NCI-H128 (cell line): ENCODE data around the gene PROCR.
"Not testable (repeated sequence)": the region's sequence is repeated elsewhere in the genome, so short reads cannot be mapped to it uniquely, and the experiment has no call there.

Experiments
- DNase-seq: peaks from one replicate; lab custom pipeline; 2025; ENCODE audit not compliant: unreplicated experiment; lab: John Stamatoyannopoulos, UW

PROCR gene

DNA sequence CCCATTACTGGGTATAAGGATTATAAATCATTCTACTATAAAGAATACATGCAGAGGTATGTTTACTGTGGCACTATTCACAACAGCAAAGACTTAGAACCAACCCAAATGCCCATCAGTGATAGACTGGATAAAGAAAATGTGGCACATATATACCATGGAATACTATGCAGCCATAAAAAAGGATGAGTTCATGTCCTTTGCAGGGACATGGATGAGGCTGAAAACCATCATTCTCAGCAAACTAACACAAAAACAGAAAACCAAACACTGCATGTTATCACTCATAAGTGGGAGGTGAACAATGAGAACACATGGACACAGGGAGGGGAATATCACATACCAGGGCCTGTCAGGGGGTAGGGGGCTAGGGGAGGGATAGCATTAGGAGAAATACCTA, 7.3 kb upstream of the PROCR start:
- not testable (repeated sequence) for DNase-seq

DNA sequence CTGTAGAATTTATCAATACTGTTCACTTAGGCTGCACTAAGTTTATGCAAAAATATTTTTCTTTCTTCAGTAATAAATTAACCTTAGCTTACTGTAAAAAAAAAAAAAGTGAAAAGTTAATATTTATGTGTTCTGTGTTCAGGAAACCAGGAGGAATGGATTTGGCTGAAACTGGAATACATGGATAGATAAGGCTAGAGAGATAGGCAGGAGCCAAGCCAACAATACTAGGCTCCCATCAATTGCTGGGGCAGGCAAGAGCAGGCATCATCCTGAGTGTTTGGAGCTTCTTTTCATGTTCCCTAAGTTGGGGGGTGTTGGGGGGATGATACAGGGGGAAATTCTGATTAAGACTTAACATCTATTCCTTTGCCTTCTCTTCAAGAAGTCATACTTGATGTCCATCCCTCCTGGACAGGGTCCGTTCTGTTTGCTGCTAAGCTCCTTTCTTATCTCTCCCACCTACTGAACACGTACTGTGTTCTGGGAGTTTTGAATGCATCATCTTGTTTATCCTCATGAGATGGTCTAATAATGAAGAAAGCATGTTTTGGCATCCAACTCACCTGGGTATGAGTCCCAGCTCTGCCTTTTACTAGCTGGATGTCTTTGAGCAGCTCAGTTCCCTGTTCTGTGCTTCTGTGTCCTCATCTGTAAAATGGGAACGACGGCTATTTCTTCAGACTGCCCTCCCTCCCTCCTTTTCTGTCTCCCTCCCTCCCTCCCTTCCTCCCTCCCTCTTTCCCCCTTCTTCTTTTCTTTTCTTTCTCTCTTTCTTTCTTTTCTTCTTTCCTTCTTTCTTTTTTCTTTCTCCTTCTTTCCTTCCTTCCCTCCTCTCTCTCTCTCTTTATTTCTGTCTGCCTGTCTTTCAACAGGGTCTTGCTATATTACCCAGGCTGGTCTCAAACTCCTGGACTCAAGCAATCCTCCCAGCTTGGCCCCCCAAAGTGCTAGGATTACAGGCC, 6.4 kb upstream of the PROCR start:
- no peak for DNase-seq

DNA sequence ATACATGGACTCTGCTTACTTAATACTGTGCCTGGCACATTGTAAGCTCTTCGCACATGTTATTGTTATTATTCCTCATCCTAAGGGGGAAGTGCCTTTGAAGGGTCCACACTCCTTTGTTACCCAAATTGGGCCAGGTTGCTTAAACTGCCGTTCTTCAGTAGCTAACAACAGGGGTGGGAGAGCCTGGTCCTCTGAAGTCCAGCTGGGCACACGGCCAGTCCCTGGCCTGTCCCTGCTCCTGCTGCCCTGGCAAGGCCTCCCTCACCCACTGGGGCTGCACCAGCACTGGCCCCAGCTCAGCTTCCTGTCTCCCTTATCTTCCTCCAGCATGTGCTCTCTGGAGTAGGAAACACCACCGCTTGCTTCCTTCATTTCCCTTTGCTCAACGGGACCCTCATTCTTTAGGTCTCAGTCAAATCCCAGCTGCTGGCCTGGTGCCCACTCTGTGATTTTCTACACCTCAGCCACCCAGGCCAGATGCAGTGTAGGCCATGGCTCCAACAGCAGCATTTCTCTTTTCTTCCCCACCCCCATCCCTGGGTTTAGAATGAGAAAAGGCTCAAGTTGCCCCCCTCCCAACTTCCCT, 5.5 kb upstream of the PROCR start:
- no peak for DNase-seq

DNA sequence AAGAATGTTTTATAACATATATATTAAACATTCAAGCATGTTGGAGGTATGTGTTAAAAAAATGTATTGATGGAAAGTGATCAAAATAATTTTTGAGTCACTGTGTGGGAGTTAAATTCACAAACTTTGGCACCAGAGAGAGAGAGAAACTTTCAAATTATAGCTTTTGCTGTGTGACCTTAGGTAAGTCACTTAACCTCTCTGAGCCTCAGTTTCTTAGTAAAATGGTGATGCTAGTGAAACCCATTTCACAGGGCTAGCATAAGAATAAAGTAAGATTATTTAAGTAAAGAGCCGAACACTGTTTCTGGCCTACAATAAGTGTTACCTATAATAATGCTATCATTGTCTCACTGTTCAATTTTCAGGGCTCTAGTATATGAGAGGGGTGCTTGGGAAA, 4.1 kb upstream of the PROCR start:
- no peak for DNase-seq

DNA sequence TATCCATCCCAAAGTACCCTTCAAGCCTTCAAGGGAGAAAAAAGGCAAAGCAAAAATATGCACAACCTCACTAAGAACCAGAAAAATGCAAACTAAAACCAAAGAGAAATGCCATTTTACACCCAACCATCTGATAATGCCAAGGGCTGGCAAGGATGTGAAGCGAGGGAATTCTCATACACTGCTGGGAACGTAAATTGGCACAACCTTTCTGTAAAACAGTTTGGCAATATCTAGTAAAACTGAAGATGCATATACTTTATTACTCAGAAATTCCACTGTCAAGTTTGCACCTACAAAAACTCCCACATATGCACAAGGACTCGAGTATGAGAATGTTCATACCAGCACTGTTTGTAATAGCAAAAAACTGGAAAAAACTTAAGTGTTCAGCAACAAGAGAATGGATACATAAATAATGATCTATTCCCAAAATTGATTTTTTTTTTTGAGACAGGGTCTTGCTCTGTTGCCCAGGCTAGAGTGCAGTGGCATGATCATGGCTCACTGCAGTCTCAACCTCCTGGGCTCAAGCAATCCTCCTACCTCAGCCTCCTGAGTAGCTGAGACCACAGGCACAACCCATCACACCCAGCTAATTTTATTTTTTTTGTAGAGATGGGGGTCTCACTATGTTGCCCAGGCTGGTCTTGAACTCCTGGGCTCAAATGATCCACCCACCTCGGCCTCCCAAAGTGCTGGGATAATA, 3.0 kb upstream of the PROCR start:
- DNase-seq: not testable (repeated sequence)

DNA sequence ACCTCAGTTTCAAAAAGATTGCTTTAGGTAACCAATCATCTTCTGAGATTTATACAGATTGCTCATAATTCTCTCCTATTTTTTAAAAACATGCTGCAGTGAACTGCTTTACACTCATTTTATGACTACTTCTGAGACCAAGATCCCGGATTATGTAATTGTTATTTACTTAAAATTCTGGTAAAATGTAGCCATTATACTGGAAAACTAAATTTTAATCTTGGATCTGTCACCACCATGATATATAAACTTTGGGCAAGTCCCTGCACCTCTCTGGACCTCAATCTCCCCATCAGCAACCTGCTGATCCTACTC, 477 bp upstream of the PROCR start:
- no peak for DNase-seq

DNA sequence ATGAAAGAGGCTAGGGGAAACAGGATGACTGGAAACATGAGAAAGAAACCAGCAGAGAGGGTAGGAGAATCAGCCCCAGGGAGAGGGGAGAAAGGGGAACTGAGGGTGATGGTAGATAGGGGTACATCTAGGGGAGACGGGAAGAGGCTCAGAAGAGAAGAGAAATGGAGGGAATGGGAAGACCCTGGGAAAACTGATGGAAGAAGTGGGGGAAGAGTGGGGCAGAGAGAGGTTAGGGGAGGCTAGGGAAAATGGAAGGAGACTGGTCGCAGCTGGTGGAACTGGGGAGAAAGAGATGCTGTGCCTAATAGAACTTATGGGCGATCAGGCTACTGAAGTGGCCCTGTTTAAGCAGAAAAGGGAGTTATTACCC, 548 bp downstream of the PROCR start:
- no peak for DNase-seq

DNA sequence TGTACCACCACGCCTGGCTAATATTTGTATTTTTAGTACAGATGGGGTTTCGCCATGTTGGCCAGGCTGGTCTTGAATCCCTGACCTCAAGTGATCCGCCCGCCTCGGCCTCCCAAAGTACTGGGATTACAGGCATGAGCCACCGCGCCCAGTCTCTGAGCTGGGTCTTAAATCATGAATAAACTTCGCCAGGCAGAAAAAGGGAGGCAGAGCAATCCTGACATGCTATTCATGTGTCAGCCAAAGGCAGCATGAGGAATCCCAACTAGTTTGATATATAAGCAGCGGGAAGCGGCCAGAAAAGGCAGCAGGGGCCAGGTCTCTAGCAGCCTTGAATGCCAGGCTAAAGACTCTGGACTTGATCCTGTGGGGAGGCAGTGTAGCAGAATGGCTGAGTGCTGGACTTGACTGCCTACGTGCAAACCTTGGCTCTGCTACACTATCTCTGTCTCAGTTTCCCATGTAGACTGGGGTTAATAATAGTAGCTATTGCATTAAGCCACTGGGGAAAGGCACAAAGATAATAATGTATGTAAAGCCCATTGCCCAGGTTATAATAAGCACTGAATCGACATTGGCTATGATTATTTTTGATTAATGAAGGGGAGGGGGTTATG, 1.8 kb downstream of the PROCR start:
- DNase-seq: no peak

DNA sequence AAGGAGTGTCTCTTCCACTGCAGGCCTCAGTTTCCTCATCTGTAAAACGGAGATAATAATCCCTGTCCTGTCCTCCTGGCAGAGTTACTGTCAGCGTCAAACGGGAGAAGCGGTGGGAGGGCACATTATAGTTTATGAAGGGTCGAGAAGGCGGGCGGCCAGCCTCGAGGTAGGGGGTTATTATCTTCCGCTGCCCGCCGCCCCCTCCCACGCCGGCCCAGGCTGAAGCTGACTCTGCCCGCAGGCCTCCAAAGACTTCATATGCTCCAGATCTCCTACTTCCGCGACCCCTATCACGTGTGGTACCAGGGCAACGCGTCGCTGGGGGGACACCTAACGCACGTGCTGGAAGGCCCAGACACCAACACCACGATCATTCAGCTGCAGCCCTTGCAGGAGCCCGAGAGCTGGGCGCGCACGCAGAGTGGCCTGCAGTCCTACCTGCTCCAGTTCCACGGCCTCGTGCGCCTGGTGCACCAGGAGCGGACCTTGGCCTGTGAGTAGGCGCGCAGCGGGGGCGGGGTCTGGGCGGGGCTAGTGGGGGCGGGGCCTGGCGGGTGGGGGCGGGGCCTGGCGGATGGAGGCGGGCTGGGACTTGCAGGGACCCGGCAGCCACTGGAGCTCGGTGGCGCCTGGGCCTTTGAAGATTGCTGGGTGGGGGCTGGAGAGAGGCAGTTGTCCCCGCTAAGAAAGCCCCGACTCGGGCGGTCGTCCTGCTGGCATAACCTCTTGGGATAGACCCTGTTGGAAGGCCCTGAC, 2.8 kb downstream of the PROCR start:
- DNase-seq: no peak

DNA sequence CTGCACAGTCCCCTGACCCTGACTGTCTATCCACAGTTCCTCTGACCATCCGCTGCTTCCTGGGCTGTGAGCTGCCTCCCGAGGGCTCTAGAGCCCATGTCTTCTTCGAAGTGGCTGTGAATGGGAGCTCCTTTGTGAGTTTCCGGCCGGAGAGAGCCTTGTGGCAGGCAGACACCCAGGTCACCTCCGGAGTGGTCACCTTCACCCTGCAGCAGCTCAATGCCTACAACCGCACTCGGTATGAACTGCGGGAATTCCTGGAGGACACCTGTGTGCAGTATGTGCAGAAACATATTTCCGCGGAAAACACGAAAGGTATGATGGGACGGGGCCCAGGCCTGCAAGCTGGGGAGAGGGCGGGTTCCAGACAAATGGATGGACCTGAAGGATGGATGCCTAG, 4.3 kb downstream of the PROCR start:
- DNase-seq: no peak

DNA sequence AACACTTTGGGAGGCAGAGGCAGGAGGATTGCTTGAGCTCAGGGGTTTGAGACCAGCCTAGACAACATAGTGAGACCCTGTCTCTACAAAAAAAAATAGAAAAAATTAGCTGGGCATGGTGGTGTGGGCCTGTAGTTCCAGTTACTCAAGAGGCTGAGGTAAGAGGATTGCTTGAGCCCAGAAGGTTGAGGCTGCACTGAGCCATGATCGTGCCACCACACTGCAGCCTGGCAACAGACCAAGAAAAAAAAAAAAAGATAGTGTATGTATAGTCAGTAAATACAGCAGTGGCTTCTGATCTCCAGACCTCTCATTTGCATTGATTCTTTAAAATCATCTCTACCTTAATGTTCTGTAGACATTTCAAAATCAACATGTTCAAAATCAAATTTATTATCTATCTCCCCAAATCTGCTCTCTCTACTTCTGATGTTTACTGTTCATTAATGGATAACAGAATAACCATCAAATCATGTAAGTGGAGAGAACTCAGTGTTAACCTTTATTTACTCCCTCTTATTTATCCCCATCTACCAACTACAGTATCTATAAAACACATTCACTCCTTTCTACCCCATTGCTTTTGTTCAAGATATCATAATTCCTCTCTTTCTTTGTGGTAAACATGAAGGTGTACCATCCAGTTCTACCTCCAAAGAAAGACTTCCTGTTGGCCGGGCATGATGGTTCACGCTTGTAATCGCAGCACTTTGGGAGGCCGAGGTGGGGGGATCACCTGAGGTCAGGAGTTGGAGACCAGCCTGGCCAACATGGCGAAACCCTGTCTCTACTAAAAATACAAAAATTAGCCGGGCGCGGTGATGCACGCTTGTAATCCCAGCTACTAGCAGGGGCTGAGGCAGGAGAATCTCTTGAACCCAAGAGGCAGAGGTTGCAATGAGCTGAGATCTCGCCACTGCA, 7.7 kb downstream of the PROCR start:
- DNase-seq: no peak

DNA sequence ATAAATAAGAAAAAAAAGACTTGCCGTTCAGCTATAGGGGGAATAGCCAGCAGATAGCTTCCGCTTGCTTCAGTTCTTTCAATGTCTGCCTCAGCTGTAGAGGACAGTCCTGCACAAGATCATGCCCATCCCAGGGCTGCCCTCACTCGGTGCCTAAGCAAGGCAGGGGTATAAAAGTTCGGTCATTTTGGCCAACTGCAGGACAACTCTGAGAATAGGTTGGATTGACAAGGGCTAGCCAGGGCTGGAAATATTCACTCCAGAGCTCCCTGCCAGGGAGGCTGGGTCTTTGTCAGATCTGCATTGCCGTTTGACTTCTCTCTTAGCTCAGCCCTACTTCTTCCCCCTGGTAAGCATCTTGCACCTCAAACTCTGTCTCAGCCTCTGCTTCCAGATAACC, 8.4 kb downstream of the PROCR start:
- DNase-seq: no peak

DNA sequence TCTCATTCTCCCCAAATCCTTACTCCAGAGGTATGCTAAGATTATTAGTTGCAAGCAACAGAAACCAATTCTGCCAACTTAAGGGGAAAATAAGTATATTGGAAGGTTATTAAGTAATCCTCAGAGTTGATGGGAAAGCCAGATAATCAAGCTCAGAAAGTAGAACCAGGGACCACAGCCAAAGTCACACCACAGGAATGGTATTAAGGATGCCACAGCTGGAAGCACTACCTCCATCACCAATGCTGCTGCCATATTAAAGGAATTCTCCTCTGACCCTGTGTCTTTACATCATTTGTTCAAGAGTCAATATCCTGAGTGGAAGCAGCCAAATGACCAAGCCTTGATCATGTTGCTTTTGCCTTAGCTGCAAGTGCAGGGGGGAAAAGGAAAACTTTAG, 9.9 kb downstream of the PROCR start:
- no peak for DNase-seq

DNA sequence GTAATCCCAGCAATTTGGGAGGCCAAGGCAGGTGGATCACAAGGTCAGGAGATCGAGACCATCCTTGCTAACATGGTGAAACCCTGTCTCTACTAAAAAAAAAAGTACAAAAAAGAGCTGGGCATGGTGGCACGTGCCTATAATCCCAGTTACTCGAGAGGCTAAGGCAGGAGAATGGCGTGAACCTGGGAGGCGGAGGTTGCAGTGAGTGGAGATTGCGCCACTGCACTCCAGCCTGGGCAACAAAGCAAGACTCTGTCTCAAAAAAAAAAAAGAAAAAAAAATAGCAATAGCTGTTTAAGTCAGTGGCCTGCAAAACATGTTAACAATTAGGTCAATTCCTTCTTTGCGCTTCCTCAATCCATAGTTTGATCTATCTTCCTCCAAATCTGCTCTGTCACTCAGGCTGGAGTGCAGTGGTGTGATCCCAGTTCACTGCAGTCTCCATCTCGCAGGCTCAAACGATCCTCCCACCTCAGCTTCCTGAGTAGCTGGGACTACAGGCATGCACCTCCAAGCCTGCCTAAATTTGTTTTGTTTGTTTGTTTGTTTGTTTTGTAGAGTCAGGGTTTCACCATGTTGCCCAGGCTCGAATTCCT, 14.9 kb downstream of the PROCR start:
- DNase-seq: not testable (repeated sequence)

DNA sequence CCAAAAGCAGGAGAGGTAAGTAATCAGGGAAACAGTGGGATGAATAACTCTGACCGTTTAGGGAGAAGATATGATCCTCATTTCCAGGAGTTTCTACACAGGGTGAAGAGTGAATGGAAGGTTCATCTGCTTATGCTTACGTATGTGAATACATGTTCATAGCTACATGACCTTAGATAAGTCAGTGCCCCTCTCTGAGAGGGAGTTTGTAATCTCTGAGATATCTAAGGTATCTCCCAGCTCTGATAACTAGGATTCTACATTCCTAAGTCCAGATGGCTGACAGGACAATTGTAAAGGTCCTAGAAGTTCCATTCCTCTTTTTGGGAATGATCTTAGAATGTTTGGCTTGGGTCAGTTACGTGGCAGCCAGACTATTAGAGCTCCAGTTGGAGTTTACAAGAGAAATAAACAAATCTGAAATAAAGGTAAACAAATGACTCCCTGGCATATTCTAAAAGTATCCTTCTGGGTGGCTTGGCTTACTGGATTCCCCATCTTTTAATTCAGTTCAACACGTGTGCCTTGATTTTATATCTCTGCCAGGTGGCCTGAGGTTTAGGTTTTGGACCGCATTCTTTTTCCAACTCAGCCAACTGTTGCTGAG, 15.8 kb downstream of the PROCR start:
- DNase-seq: no peak

DNA sequence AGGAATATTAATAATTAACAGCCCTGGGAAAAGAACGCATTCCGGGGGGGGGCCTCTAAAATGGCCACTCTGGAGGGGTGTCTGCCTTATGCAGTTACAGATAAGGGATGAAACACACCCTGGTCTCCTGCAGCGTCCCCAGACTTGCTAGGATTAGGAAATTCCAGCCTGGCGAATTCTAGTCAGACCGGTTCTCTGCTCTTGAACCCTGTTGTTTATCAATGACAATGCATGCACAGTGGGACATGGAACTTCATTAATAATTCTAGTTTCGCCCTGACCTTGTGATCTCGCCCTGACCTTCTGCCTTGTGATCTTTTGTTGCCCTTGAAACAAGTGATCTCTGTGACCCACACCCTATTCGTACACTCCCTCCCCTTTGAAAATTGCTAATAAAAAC, 17.4 kb downstream of the PROCR start:
- DNase-seq: not testable (repeated sequence)

DNA sequence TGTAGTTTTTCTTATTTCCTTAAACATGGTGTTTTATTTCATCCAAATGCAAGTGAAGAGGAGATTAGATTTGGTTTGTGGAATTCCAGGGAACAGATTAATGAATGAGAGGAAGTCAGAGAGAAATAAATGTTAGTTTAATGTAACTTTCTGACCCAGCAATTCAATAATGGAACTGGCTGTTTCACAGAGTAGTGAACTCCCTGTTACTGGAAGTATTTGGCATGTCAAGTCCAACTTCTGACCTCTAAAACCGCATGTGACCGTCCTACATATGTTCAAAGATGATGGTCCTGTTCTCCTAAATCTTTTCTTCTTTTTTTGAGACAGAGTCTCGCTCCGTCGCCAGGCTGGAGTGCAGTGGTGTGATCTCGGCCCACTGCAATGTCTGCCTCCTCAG, 18.7 kb downstream of the PROCR start:
- no peak for DNase-seq

DNA sequence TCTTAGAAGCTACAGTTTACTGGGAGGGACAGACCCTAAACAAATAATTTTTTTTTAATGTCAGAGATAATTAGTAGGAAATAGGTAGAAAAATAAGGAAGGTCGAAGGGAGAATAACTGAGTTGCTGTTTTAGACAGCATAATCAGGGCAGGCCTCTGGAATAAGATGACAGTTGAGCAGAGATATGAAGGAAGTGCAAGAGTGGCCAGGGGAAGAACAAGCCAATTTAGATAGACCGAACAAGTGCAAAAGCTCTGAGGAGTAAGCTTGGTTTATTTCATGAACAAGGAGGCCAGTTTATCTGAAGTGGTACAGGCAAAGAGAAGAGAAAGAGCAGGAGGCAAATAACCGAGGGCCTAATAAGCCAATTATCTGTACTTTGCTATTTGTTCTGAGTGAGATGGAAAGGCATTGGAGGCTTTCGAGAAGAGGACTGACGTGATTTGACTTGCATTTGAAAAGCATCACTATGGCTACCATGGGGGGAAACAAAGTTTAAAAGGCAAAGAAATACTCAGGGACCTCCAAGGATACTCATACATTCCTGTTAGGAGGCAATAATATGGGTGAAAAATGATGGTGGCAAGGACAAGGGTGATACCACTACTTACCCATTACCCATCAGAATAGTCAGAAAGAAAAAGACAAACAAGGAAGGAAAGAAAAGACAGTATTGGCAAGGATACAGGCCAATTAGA, 19.7 kb downstream of the PROCR start:
- no peak for DNase-seq
